Heart right ventricle (tissue), 16 donors: ENCODE data around the gene TRABD2B. TPM values are rescaled to one million over a fixed set of nuclear protein-coding genes. Genes with fewer than 3 reads are reported as not detected.

Source experiments
- ATAC-seq, 8 donors: fragments of 200-7000 bp; cut with Tn5 transposase; one replicate each; pipeline ENCODE4 v1.9.1; 2020; ENCODE audit warnings: mild to moderate bottlenecking in 8 of 8, moderate library complexity in 8 of 8, moderate number of reproducible peaks in 1 of 8
- DNase-seq, 2 donors: peaks; one replicate each; pipeline ENCODE4 v3.0.0-alpha.2; 2020
- H3K27ac ChIP-seq, 10 donors: fragments of 200-600 bp; sonication (generic) in 2 of 10; one replicate each; pipeline versions ENCODE4 v1.5.0 to v1.8.0; 2020 to 2022; ENCODE audit warnings: mild to moderate bottlenecking in 3 of 10
- H3K27me3 ChIP-seq, 7 donors: fragments of 200-600 bp; one replicate each; pipeline ENCODE4 v1.8.0; 2021 to 2022; ENCODE audit warnings: mild to moderate bottlenecking in 2 of 7
- H3K36me3 ChIP-seq, 9 donors: fragments of 200-600 bp; sonication (generic) in 1 of 9; one replicate each; pipeline versions ENCODE4 v1.5.0 to v1.8.0; 2020 to 2022; ENCODE audit warnings: mild to moderate bottlenecking in 2 of 9
- H3K4me1 ChIP-seq, 9 donors: fragments of 200-600 bp; sonication (generic) in 1 of 9; one replicate each; pipeline versions ENCODE4 v1.5.0 to v1.8.0; 2020 to 2022; ENCODE audit warnings: mild to moderate bottlenecking in 4 of 9
- H3K4me3 ChIP-seq, 10 donors: fragments of 200-600 bp; sonication (generic) in 2 of 10; one replicate each; pipeline versions ENCODE4 v1.5.0 to v1.8.0; 2020 to 2022; ENCODE audit warnings: mild to moderate bottlenecking in 7 of 10, moderate library complexity in 2 of 10
- H3K9me3 ChIP-seq, 11 donors: fragments of 200-600 bp in 10 of 11; sonication (generic) in 2 of 11; one replicate each; pipeline versions ENCODE4 v1.5.0 to v1.8.0; 2013 to 2022; ENCODE audit warnings: mild to moderate bottlenecking in 2 of 11, control low read depth in 1 of 11, moderate library complexity in 1 of 11
- CTCF ChIP-seq, 9 donors: fragments of 200-600 bp; sonication (generic) in 2 of 9; IDR thresholded peaks; one replicate each; pipeline versions ENCODE4 v1.5.0 to v1.8.0; 2021 to 2022; ENCODE audit warnings: antibody characterized with exemption in 9 of 9, mild to moderate bottlenecking in 5 of 9, moderate library complexity in 1 of 9
- WGBS, 2 donors: extraction: QIAGEN DNeasy Blood & Tissue Kit; methylation state at CpG; one replicate each; pipeline ENCODE4 v1.1.7; 2013; ENCODE audit warnings: inconsistent platforms in 1 of 2; 5-methylcytosine and 5-hydroxymethylcytosine counted together
- intact Hi-C, 10 donors: fragments of 100-400 bp; cut with DNase I; formaldehyde crosslinking; loops; one replicate each; pipeline versions ENCODE4 v1.11.1 to v1.14.2; 2022
- polyA plus RNA-seq, 2 donors: library from polyadenylated mRNA; stranded (reverse); fragments of 200-250 nt; gene quantifications; one replicate each; pipeline ENCODE4 v1.2.3, GENCODE V29; 2013
- total RNA-seq, 10 donors: library from RNA; stranded (reverse); fragmentation: NEBNext Ultra II Directional in 3 of 10; extraction: Animal tissue kit (Norgen Biotek cat#: 25700) in 3 of 10; gene quantifications; one replicate each; pipeline versions ENCODE4 v1.2.1 to v1.2.4, GENCODE V29; 2021 to 2023
- donor health status: Arrhythmogenic right ventricular cardiomyopathy.
- donor health status: ischemic (EF 13 %, LVEDD 7.1; RV severe dilation, severe dysfunction).
- donor health status: healthy with polysubstance abuse.
- donor health status: DM: no; HTN: yes; CAD: no.
- donor health status: DM: no; HTN: no; CAD: no.
- donor health status: ischemic (EF 25% LVEDD 6.9; RV normal size, moderate dysfunction).
- donor health status: ischemic (EF 25% LVEDD 5.7; RV mildly dilated, moderate dysfunction).
- donor health status: healthy.
- donor health status: DM: yes; HTN: yes; CAD: no.
- donor health status: Ischemic cardiomyopathy.
- donor health status: ischemic (EF 35%, LVEDD 5.7; RV mildly dilated, moderate dysfunction).
- donor health status: nonischemic (EF 11% LVEDD 7.7; RV severe dilation, severe dysfunction).
- donor health status: DM: yes; HTN: yes; CAD: no.
- donor health status: PGD.
- donor health status: ischemic (EF 29% LVEDD 5.4; RV normal size, mild dysfunction).
- donor health status: nonischemic (EF 23%, LVEDD 6.1; RV moderate dilation, normal function).

Gene TRABD2B
- total and polyA plus RNA-seq, 12 donors, result 0.21 to 1.1 (median 0.53) TPM

GRCh38 chr1:47720111-47720510, 277.1 kb downstream of the TRABD2B start:
- WGBS, 2 donors, result 53 to 60% methylated on average over 4 of the region's 4 CpGs
- intact Hi-C loops, result loop anchor here in 2 of 10 donors (10.0 kb wide), 1 partner anchor 535 kb away; no protein-coding TSS in a partner anchor
- no peak for TF ChIP-seq CTCF (IDR thresholded peaks at IDR 0.05)

GRCh38 chr1:47717341-47717740, 279.8 kb downstream of the TRABD2B start:
- H3K9me3 ChIP-seq, result no peaks in the 10 kb centered on the region
- ATAC-seq, result no peak
- no peak for TF ChIP-seq CTCF (IDR thresholded peaks at IDR 0.05)
- no peaks in the 10 kb centered on the region for H3K36me3 ChIP-seq
- no peaks in the 10 kb centered on the region for H3K4me1 ChIP-seq
- no peak for DNase-seq
- no peak overlapping the region for H3K4me3 ChIP-seq
- intact Hi-C loops, result loop anchor here in 2 of 10 donors (10.0 kb wide), 2 partner anchors 193 to 843 kb away; no protein-coding TSS in a partner anchor
- peaks cover 2 to 97% (median 77%) of the 10 kb centered on the region in 7 donors for H3K27me3 ChIP-seq
- no peak overlapping the region for H3K27ac ChIP-seq

More at GRCh38 chr1:47720111-47720510, 277.1 kb downstream of the TRABD2B start:
- no peak overlapping the region for H3K27ac ChIP-seq
- H3K36me3 ChIP-seq, result no peaks in the 10 kb centered on the region
- H3K4me3 ChIP-seq, result no peak overlapping the region
- H3K4me1 ChIP-seq, result peaks cover 0 to 7% (median 6%) of the 10 kb centered on the region in 9 donors
- no peak for ATAC-seq
- peaks cover 1 to 97% (median 75%) of the 10 kb centered on the region in 7 donors for H3K27me3 ChIP-seq
- H3K9me3 ChIP-seq, result no peaks in the 10 kb centered on the region
- no peak for DNase-seq

- intact Hi-C loops, result loop anchor here (5.0 to 10.0 kb wide), 11 partner anchors 187 to 839 kb away; partner anchors contain the start of genes FOXD2 (in 1 of the 10) and PDZK1IP1 (in 1 of the 10)
- Histone ChIP-seq H3K9me3 (no peaks in the 10 kb centered on the region), H3K27ac (no peak overlapping the region), H3K27me3 (peaks cover 17 to 99% (median 98%) of the 10 kb centered on the region in 7 donors), H3K4me3 (no peak overlapping the region), H3K4me1 (peaks cover 6 to 18% (median 17%) of the 10 kb centered on the region in 9 donors), H3K36me3 (no peaks in the 10 kb centered on the region)
- 79 to 87% methylated on average over 4 of the region's 4 CpGs for WGBS, 2 donors
- DNase-seq (no peak), ATAC-seq (no peak)
- TF ChIP-seq CTCF (IDR thresholded peaks at IDR 0.05), result no peak
Observed at GRCh38 chr1:47713975-47714767, 283.0 kb downstream of the TRABD2B start.

GRCh38 chr1:47713333-47713953, 283.7 kb downstream of the TRABD2B start:
- no peak for TF ChIP-seq CTCF (IDR thresholded peaks at IDR 0.05)
- 70 to 72% methylated on average over 9 of the region's 9 CpGs for WGBS, 2 donors

More at GRCh38 chr1:47713333-47713953, 283.7 kb downstream of the TRABD2B start:
- no peak overlapping the region for H3K4me3 ChIP-seq
- DNase-seq, result no peak
- H3K27me3 ChIP-seq, result peaks cover 21 to 100% (median 98%) of the 10 kb centered on the region in 7 donors
- intact Hi-C loops, result loop anchor here (5.0 to 10.0 kb wide), 11 partner anchors 186 to 839 kb away; partner anchors contain the start of genes FOXD2 (in 1 of the 10) and PDZK1IP1 (in 1 of the 10)
- H3K9me3 ChIP-seq, result no peaks in the 10 kb centered on the region
- H3K36me3 ChIP-seq, result no peaks in the 10 kb centered on the region
- ATAC-seq, result no peak
- no peak overlapping the region for H3K27ac ChIP-seq
- H3K4me1 ChIP-seq, result peaks cover 6 to 26% (median 24%) of the 10 kb centered on the region in 9 donors
